Mucosa of descending colon (tissue), 3 donors: ENCODE results near the gene CREBRF. TPM values are rescaled to one million over a fixed set of nuclear protein-coding genes. Genes with fewer than 3 reads are reported as not detected.

Experiments used
- ATAC-seq: fragments of 200-7000 bp; cut with Tn5 transposase; one replicate; pipeline ENCODE4 v1.9.1; 2020; ENCODE audit warnings: mild to moderate bottlenecking, moderate library complexity
- DNase-seq, 3 donors: peaks; one replicate each; pipeline ENCODE4 v3.0.0-alpha.2; 2020
- H3K36me3 ChIP-seq: fragments of 200-600 bp; one replicate; pipeline ENCODE4 v1.8.0; 2021; ENCODE audit warnings: low read depth, mild to moderate bottlenecking
- H3K4me1 ChIP-seq: fragments of 200-600 bp; one replicate; pipeline ENCODE4 v1.8.0; 2021; ENCODE audit warnings: low read depth, mild to moderate bottlenecking
- H3K4me3 ChIP-seq: fragments of 200-600 bp; one replicate; pipeline ENCODE4 v1.8.0; 2021; ENCODE audit warnings: mild to moderate bottlenecking
- H3K9me3 ChIP-seq: fragments of 200-600 bp; one replicate; pipeline ENCODE4 v1.8.0; 2021; ENCODE audit warnings: mild to moderate bottlenecking
- intact Hi-C, 2 donors: fragments of 100-400 bp; cut with DNase I in 1 of 2; cut with micrococcal nuclease in 1 of 2; formaldehyde crosslinking; loops; one replicate each; pipeline versions ENCODE4 v1.11.0 to v1.11.1; 2022; cut with DNase I, micrococcal nuclease
- total RNA-seq, 3 donors: library from RNA; stranded (reverse); fragmentation: NEBNext Ultra II Directional in 2 of 3; extraction: Animal tissue kit (Norgen Biotek cat#: 25700) in 2 of 3; gene quantifications; one replicate each; pipeline versions ENCODE4 v1.2.1 to v1.2.4, GENCODE V29; 2021 to 2023
- TF ChIP-seq, protein P1 (sequence below): fragments of 200-600 bp; IDR thresholded peaks from one replicate; pipeline ENCODE4 v1.8.0; 2022; ENCODE audit warnings: antibody characterized with exemption, mild to moderate bottlenecking
- donor health status: DM: no; HTN: no; CAD: no; lungs with moderate emphysema.
- donor health status: DM: no; HTN: no; CAD: no.
- donor health status: DM: no; HTN: yes; CAD: no.

The CREBRF gene
- total RNA-seq, 3 donors from 2014 or later = 16.2 to 59.3 (median 27.0) TPM

DNA sequence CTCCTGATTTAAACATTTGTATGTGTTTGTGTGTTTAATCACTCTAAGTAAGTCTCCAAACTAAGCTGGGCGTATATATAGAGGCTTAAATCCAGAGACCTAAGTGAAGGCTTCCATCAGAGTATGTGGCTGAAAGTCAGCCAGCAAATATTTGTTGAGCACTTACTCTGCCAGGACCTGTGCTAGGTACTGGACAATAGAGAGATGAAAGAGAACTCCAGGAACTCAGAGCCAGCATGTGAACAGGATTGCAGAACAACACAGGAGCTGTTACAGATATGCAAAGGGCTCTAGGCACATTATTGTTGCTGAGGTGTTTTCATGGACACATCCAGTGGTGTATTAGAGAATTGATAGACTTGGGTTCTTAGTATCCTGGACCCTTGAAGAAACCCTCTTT is 83.5 kb downstream of the CREBRF start:
- intact Hi-C loops = loop anchor here in 1 of 2 donors (10.0 kb wide), 1 partner anchor 135 kb away; no protein-coding TSS in a partner anchor
- DNase-seq (no peak), ATAC-seq (no peak)
- H3K4me1 ChIP-seq = no peaks in the 10 kb centered on the region
- H3K36me3 ChIP-seq = no peaks in the 10 kb centered on the region
- H3K4me3 ChIP-seq = no peak overlapping the region
- no peaks in the 10 kb centered on the region for H3K9me3 ChIP-seq
- TF ChIP-seq, protein P1, sequence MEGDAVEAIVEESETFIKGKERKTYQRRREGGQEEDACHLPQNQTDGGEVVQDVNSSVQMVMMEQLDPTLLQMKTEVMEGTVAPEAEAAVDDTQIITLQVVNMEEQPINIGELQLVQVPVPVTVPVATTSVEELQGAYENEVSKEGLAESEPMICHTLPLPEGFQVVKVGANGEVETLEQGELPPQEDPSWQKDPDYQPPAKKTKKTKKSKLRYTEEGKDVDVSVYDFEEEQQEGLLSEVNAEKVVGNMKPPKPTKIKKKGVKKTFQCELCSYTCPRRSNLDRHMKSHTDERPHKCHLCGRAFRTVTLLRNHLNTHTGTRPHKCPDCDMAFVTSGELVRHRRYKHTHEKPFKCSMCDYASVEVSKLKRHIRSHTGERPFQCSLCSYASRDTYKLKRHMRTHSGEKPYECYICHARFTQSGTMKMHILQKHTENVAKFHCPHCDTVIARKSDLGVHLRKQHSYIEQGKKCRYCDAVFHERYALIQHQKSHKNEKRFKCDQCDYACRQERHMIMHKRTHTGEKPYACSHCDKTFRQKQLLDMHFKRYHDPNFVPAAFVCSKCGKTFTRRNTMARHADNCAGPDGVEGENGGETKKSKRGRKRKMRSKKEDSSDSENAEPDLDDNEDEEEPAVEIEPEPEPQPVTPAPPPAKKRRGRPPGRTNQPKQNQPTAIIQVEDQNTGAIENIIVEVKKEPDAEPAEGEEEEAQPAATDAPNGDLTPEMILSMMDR = no peak

DNA sequence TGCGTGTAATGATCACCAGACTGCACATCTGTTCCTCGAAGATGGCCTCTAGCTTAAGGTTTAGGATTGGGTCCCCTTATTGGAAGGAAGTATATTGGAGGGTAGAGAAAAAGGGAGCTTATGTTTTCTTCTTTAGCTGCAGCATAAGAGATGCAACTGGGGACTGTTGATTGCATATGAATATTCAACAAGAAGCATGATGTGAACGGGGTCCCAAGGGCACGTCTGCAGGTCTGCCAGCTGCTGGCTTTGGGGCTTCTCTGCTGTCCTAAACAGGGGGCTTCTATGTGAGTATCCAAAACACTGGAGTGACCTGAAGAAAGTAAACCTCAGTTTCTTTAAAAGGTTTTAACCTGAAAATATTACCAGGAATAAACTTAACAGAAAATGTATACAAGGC is 84.6 kb downstream of the CREBRF start:
- ATAC-seq (no peak), DNase-seq (no peak)
- H3K4me1 ChIP-seq = no peaks in the 10 kb centered on the region
- no peak overlapping the region for H3K4me3 ChIP-seq
- TF ChIP-seq, protein P1 = no peak
- intact Hi-C loops = loop anchor here in 1 of 2 donors (10.0 kb wide), 1 partner anchor 136 kb away; no protein-coding TSS in a partner anchor
- H3K9me3 ChIP-seq = no peaks in the 10 kb centered on the region
- H3K36me3 ChIP-seq = no peaks in the 10 kb centered on the region

DNA sequence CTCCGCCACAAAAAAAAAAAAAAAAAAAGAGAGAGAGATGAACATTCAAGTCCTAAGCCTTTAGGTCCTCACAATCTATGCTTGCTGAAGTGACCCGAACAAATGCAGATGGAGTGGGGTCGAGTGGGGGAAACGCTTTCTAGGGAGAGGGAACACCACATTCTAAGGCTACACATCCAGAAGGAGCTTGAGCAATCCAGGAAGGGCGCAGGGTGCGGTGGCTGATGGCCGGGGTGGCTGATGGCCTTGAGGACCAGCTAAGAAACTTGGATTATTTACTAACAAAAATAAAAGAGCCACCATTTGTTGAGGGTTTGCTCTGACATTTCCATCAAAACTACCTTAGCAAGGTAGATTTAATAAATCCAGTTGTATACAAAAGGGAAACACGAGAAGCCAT is 87.4 kb downstream of the CREBRF start:
- intact Hi-C loops = loop anchor here in 1 of 2 donors (10.0 kb wide), 1 partner anchor 139 kb away; no protein-coding TSS in a partner anchor
- peak in 1 of 3 donors; percentile 8 for DNase-seq
- TF ChIP-seq, protein P1 = no peak

DNA sequence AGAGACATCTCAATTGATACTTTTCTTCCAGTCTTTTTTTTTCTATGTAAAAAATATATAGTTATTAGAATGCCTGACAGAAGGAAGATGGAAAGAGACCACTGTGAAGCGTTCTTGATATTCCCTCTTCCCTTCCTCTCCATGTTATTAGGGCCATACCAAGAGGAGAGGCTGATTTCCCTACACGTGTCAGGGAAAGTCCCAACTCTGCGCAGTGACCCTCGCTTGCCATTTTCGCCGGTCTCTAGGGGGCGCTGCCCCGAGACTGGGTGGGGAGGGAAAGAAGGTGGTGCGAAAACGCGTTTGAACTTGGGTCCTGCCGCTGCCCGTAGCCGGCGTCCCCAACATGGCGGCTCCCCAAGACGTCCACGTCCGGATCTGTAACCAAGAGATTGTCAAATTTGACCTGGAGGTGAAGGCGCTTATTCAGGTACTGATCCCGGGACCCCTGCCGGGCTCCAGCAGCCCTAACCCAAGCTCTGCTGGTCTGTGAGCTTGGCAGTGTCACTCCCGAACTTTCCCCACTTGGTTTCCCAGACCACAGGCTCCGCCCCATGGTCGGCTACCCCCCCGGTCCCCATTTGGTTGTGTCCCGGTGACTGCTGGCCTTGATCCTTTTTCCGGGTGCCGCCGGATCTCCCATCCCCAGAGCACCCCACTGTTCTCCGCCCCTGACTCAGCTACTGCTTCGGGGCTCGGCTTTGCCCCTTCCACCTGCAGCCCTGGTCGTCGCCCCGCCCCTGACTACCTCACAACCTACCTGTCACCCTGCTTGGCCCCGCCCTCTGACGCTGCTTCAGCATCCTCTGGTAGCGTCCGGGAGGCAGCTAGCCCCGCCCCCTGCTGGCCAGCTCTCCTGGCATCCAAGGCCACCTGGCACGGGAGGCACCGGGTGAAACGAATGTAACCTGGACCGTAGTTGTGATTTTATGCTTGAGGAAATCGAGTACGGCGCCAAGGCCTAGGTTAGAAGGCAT is 88.3 kb downstream of the CREBRF start, which contains the start of gene BNIP1:
Gene BNIP1 (plus strand): TSS at position 332 of the 977 bp plus-strand sequence. CDS start 15 bp downstream, at position 347.
- peak; percentile 99 to 100 (median 100) for DNase-seq
- Histone ChIP-seq H3K4me3 (peak within 1 kb of the TSS; percentile 40), H3K9me3 (no peaks in the 10 kb centered on the region), H3K4me1 (no peaks in the 10 kb centered on the region), H3K36me3 (peaks cover 3% of the 10 kb centered on the region)
- intact Hi-C loops = loop anchor here in 1 of 2 donors (10.0 kb wide), 1 partner anchor 140 kb away; no protein-coding TSS in a partner anchor
- peak; percentile 99 for ATAC-seq
- TF ChIP-seq, protein P1 = peak; percentile 94

More for the DNA sequence above, 87.4 kb downstream of the CREBRF start:
- H3K36me3 ChIP-seq = peaks cover 3% of the 10 kb centered on the region
- H3K4me3 ChIP-seq = no peak overlapping the region
- no peaks in the 10 kb centered on the region for H3K9me3 ChIP-seq
- no peak for ATAC-seq
- H3K4me1 ChIP-seq = no peaks in the 10 kb centered on the region

DNA sequence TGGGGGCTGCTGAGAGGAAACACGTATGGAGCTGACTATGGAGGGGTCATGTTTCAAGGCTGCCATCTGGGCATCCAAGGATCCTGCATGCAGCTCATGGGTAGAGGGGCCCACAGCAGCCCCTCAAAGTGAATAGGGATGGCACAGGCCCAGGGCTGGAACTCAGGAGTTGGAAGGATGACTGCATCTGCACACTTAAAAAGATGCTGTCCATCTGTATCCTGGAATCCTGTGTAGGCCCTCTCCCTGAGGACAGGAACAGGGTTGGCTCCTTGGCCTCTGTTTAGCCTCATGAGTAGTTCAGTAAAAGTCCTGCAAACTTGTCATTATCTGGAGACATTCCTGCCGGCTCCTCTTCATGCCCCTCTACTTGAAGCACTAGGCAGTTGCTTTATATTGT is 92.2 kb downstream of the CREBRF start:
- peaks cover 3% of the 10 kb centered on the region for H3K36me3 ChIP-seq
- no peak for ATAC-seq
- intact Hi-C loops = loop anchor here in 1 of 2 donors (10.0 kb wide), 1 partner anchor 144 kb away; no protein-coding TSS in a partner anchor

More for the DNA sequence above, 92.2 kb downstream of the CREBRF start:
- DNase-seq = no peak
- TF ChIP-seq, protein P1 = no peak
- H3K9me3 ChIP-seq = no peaks in the 10 kb centered on the region
- H3K4me3 ChIP-seq = no peak overlapping the region
- H3K4me1 ChIP-seq = no peaks in the 10 kb centered on the region
